Measurements from ENCODE around the gene ATL3.

Gene ATL3

GRCh38 chr11:63687845-63688244 is 16.7 kb upstream of the ATL3 start:
- TF ChIP-seq, protein P1, sequence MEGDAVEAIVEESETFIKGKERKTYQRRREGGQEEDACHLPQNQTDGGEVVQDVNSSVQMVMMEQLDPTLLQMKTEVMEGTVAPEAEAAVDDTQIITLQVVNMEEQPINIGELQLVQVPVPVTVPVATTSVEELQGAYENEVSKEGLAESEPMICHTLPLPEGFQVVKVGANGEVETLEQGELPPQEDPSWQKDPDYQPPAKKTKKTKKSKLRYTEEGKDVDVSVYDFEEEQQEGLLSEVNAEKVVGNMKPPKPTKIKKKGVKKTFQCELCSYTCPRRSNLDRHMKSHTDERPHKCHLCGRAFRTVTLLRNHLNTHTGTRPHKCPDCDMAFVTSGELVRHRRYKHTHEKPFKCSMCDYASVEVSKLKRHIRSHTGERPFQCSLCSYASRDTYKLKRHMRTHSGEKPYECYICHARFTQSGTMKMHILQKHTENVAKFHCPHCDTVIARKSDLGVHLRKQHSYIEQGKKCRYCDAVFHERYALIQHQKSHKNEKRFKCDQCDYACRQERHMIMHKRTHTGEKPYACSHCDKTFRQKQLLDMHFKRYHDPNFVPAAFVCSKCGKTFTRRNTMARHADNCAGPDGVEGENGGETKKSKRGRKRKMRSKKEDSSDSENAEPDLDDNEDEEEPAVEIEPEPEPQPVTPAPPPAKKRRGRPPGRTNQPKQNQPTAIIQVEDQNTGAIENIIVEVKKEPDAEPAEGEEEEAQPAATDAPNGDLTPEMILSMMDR (IDR thresholded peaks at IDR 0.05): no peak

GRCh38 chr11:63686926-63687325 is 15.8 kb upstream of the ATL3 start:
- TF ChIP-seq, protein P1 (IDR thresholded peaks at IDR 0.05): no peak

- TF ChIP-seq, protein P1 (IDR thresholded peaks at IDR 0.05): no peak
These were observed 12.2 kb upstream of the ATL3 start for GRCh38 chr11:63683133-63683991.

- TF ChIP-seq, protein P1 (IDR thresholded peaks at IDR 0.05): no peak
These were observed 11.2 kb upstream of the ATL3 start for GRCh38 chr11:63682066-63683021.

- TF ChIP-seq, protein P1 (IDR thresholded peaks at IDR 0.05): no peak
These were observed 10.3 kb upstream of the ATL3 start, which contains the start of gene RTN3 for GRCh38 chr11:63681321-63682065. TSS of gene RTN3 (plus strand) at chr11:63681500. CDS start at chr11:63681637, 137 bp downstream.

DNA sequence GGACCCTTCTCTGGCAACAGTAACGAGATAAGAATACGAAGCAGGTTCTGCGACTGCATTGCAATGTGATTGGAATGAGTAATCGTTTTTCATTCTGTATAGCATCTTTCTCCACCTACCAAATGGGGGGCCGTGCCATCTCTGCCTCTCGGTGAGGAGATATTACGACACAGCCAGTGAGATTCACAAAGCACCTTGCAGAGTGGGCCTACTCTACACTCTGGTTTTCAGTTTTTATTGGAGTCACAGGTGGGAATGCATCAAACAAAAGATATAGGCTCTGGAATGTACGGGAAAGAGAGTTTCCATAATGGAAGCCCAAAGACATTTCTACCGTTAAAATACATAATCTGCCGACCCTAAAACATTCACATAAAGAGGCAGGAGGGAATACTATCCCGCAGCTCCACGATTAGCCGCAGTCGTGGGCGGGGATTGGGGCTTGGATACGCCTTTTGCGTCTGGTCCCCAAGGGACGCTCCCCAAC is 9.7 kb upstream of the ATL3 start:
- TF ChIP-seq, protein P1 (IDR thresholded peaks at IDR 0.05): no peak

DNA sequence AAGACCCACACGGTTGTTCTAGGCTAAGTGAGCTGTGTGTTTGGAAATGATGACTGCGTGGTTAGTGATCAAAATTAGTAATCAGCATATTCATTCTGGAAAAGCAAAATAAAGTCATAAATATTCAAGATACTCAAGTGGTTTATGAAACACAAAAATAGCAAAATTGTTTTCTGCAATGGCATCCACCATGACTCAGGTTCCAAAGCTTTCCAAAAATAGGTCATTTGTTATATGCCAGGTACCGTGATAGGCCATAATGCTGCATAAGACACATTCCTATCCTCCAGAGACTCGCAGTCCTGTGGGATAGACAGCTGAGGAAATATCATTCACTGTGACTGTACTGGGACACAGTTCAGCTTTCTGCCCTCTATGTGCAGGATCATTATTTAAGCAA is 2.4 kb upstream of the ATL3 start:
- TF ChIP-seq, protein P1 (IDR thresholded peaks at IDR 0.05): no peak

Data from LNCAP (cell line).